Neural progenitor cell (in vitro differentiated cells): Measurements from ENCODE around the gene NINL. TPM values are rescaled to one million over a fixed set of nuclear protein-coding genes. Genes with fewer than 3 reads are reported as not detected.

Source experiments
- DNase-seq: peaks from one replicate; pipeline ENCODE4 v3.0.0-alpha.2; 2016; ENCODE audit warnings: low spot score
- H2AFZ ChIP-seq: fragments of 200-600 bp; sonication (generic); replicated peaks from 2 replicates; pipeline ENCODE4 v1.6.1; 2016; ENCODE audit warnings: antibody characterized with exemption
- H3F3A ChIP-seq: fragments of 200-600 bp; sonication (generic); 2 replicates; pipeline ENCODE4 v1.6.1; 2016; ENCODE audit warnings: antibody characterized with exemption, low read depth
- H3K27ac ChIP-seq: fragments of 200-600 bp; sonication (generic); 2 replicates; pipeline ENCODE4 v1.5.1; 2016; ENCODE audit warnings: mild to moderate bottlenecking
- H3K27me3 ChIP-seq: fragments of 200-600 bp; sonication (generic); 2 replicates; pipeline ENCODE4 v1.6.1; 2016; ENCODE audit warnings: mild to moderate bottlenecking, moderate library complexity
- H3K36me3 ChIP-seq: fragments of 200-600 bp; sonication (generic); 2 replicates; pipeline ENCODE4 v1.5.1; 2016
- H3K4me1 ChIP-seq: fragments of 200-600 bp; sonication (generic); 2 replicates; pipeline ENCODE4 v1.6.1; 2016; ENCODE audit warnings: mixed run types
- H3K4me2 ChIP-seq: fragments of 200-600 bp; sonication (generic); 2 replicates; pipeline ENCODE4 v1.6.1; 2016
- H3K4me3 ChIP-seq: fragments of 200-600 bp; sonication (generic); 2 replicates; pipeline ENCODE4 v1.5.1; 2016
- H3K79me2 ChIP-seq: fragments of 200-600 bp; sonication (generic); 2 replicates; pipeline ENCODE4 v1.6.1; 2016; ENCODE audit warnings: low read depth
- H3K9ac ChIP-seq: fragments of 200-600 bp; sonication (generic); 2 replicates; pipeline ENCODE4 v1.6.1; 2016
- H3K9me3 ChIP-seq: fragments of 200-600 bp; sonication (generic); 2 replicates; pipeline ENCODE4 v1.5.1; 2016; ENCODE audit warnings: low read depth
- H4K20me1 ChIP-seq: fragments of 200-600 bp; sonication (generic); 2 replicates; pipeline ENCODE4 v1.6.1; 2016; ENCODE audit warnings: low read depth
- H3K27ac Mint-ChIP-seq: 3 replicates; pipeline ENCODE4 v1.8.0; 2021; ENCODE audit warnings: mixed read lengths
- H3K27me3 Mint-ChIP-seq: 2 replicates; pipeline ENCODE4 v1.8.0; 2022; ENCODE audit warnings: low read depth, mild to moderate bottlenecking, inconsistent platforms, moderate library complexity, mixed read lengths; ENCODE audit not compliant: insufficient read depth
- H3K36me3 Mint-ChIP-seq: 3 replicates; pipeline ENCODE4 v1.8.0; 2021; ENCODE audit warnings: mixed read lengths
- H3K4me1 Mint-ChIP-seq: 3 replicates; pipeline ENCODE4 v1.8.0; 2021; ENCODE audit warnings: mixed read lengths
- H3K4me3 Mint-ChIP-seq: 3 replicates; pipeline ENCODE4 v1.8.0; 2021; ENCODE audit warnings: mild to moderate bottlenecking, moderate library complexity, mixed read lengths
- H3K9me3 Mint-ChIP-seq: 3 replicates; pipeline ENCODE4 v1.8.0; 2020; ENCODE audit warnings: mixed read lengths
- CTCF ChIP-seq: fragments of 200-600 bp; sonication (generic); IDR thresholded peaks from 2 replicates; pipeline ENCODE4 v1.5.1; 2017; ENCODE audit warnings: antibody characterized with exemption, mild to moderate bottlenecking
- EZH2 ChIP-seq: fragments of 200-600 bp; sonication (generic); IDR thresholded peaks from 2 replicates; pipeline ENCODE4 v1.6.1; 2017; ENCODE audit warnings: antibody characterized with exemption, mild to moderate bottlenecking, moderate library complexity
- EZH2phosphoT487 ChIP-seq: fragments of 200-600 bp; sonication (generic); IDR thresholded peaks from 2 replicates; pipeline ENCODE4 v1.6.1; 2017; ENCODE audit warnings: antibody characterized with exemption
- total RNA-seq: library from RNA; depleted of rRNA; stranded (reverse); fragments of >200 nt; gene quantifications from 2 replicates; pipeline ENCODE4 v1.2.3, GENCODE V29; 2015; ENCODE audit warnings: low replicate concordance

The NINL gene
- total RNA-seq, 1 donor from 2014 or later = 21.5 TPM

DNA sequence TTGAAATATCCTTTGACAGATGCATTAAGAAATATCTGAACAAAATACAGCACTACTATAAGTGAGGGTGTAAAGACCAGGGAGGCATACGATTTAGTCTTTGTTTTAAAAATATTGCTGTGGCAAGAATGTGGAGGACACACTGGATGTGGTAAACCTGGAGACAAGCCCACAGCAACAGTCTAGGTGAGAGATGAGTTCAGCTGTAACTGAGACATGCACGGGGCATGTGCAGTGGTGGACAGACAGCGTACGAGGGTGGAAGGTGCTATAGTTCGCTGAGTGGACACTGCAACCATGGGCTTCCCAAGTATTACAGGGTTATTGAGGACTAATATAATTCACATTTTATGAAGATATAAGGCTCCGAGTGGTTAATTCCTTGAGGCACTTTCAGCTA, 36.7 kb upstream of the NINL start:
- peaks cover 7% of the 10 kb centered on the region for H3K4me1 ChIP-seq
- H3K9ac ChIP-seq = no peak overlapping the region
- H2AFZ ChIP-seq = no peak overlapping the region
- Mint-ChIP-seq H3K27me3 (peaks cover 7% of the 10 kb centered on the region), H3K4me3 (peak overlapping the region; percentile 86), H3K27ac (no peak overlapping the region), H3K9me3 (no peaks in the 10 kb centered on the region), H3K4me1 (peaks cover 18% of the 10 kb centered on the region), H3K36me3 (peaks cover 18% of the 10 kb centered on the region)
- H3K36me3 ChIP-seq = no peaks in the 10 kb centered on the region
- no peak overlapping the region for H3K27ac ChIP-seq
- no peaks in the 10 kb centered on the region for H3K9me3 ChIP-seq
- no peak overlapping the region for H3K4me2 ChIP-seq
- H3K27me3 ChIP-seq = peaks cover 31% of the 10 kb centered on the region
- H4K20me1 ChIP-seq = no peaks in the 10 kb centered on the region
- TF ChIP-seq CTCF (no peak), EZH2phosphoT487 (no peak), EZH2 (no peak)
- no peak for DNase-seq
- H3F3A ChIP-seq = peaks cover 13% of the 10 kb centered on the region
- no peak overlapping the region for H3K4me3 ChIP-seq
- H3K79me2 ChIP-seq = peaks cover 9% of the 10 kb centered on the region

DNA sequence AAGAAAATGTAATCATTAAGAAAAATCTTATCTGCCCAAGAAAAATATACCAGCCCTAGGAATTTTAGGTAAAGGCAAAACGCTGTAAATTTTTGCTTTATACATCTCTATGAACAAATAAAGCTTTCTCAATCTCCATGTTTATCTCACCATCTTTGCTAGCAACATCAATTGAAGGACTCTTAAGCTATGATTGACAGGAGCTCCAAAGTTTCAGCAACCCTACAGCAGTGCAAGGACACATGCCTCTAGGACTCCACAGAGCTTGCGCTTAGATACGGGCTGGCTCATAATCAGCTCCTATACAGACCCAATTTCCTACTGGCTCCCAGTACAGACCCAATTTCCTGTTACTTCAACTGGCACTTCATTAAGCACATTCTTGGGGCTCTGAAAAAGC, 34.2 kb upstream of the NINL start:
- no peak overlapping the region for H3K27ac ChIP-seq
- H3K27me3 ChIP-seq = peaks cover 25% of the 10 kb centered on the region
- H3K9me3 ChIP-seq = no peaks in the 10 kb centered on the region
- no peaks in the 10 kb centered on the region for H3K36me3 ChIP-seq
- H3K27me3 Mint-ChIP-seq = peaks cover 7% of the 10 kb centered on the region
- TF ChIP-seq EZH2 (no peak), EZH2phosphoT487 (no peak), CTCF (no peak)
- peaks cover 22% of the 10 kb centered on the region for H3K36me3 Mint-ChIP-seq
- H3K9ac ChIP-seq = no peak overlapping the region
- no peaks in the 10 kb centered on the region for H3K9me3 Mint-ChIP-seq
- H3K4me1 ChIP-seq = peaks cover 7% of the 10 kb centered on the region
- H3K4me3 Mint-ChIP-seq = no peak overlapping the region
- H3K79me2 ChIP-seq = peaks cover 9% of the 10 kb centered on the region
- H3F3A ChIP-seq = peaks cover 12% of the 10 kb centered on the region
- no peaks in the 10 kb centered on the region for H4K20me1 ChIP-seq
- peaks cover 16% of the 10 kb centered on the region for H3K4me1 Mint-ChIP-seq
- H3K27ac Mint-ChIP-seq = no peak overlapping the region
- H3K4me2 ChIP-seq = no peak overlapping the region
- no peak for DNase-seq
- no peak overlapping the region for H2AFZ ChIP-seq
- no peak overlapping the region for H3K4me3 ChIP-seq

GRCh38 chr20:25608774-25609173, 23.4 kb upstream of the NINL start:
- Histone ChIP-seq H4K20me1 (no peaks in the 10 kb centered on the region), H3K27me3 (no peaks in the 10 kb centered on the region), H3K27ac (no peak overlapping the region), H3K4me3 (no peak overlapping the region), H2AFZ (no peak overlapping the region), H3K4me2 (no peak overlapping the region), H3K9ac (no peak overlapping the region), H3K36me3 (no peaks in the 10 kb centered on the region), H3K79me2 (no peaks in the 10 kb centered on the region), H3K9me3 (no peaks in the 10 kb centered on the region), H3F3A (no peaks in the 10 kb centered on the region), H3K4me1 (no peaks in the 10 kb centered on the region)
- no peak for DNase-seq
- H3K4me3 Mint-ChIP-seq = no peak overlapping the region
- H3K27ac Mint-ChIP-seq = no peak overlapping the region
- peaks cover 2% of the 10 kb centered on the region for H3K4me1 Mint-ChIP-seq
- peaks cover 3% of the 10 kb centered on the region for H3K36me3 Mint-ChIP-seq
- no peaks in the 10 kb centered on the region for H3K9me3 Mint-ChIP-seq
- TF ChIP-seq EZH2 (no peak), EZH2phosphoT487 (no peak), CTCF (no peak)
- H3K27me3 Mint-ChIP-seq = peaks cover 3% of the 10 kb centered on the region
